ENCODE measurements around the gene ASXL3. TPM values are rescaled to one million over a fixed set of nuclear protein-coding genes. Genes with fewer than 3 reads are reported as not detected.

ASXL3 gene
- total and polyA plus RNA-seq, 9 of the 15 experiments (the other 6 are each of a cell fraction or from before 2014, with no cell fraction given): not detected

DNA sequence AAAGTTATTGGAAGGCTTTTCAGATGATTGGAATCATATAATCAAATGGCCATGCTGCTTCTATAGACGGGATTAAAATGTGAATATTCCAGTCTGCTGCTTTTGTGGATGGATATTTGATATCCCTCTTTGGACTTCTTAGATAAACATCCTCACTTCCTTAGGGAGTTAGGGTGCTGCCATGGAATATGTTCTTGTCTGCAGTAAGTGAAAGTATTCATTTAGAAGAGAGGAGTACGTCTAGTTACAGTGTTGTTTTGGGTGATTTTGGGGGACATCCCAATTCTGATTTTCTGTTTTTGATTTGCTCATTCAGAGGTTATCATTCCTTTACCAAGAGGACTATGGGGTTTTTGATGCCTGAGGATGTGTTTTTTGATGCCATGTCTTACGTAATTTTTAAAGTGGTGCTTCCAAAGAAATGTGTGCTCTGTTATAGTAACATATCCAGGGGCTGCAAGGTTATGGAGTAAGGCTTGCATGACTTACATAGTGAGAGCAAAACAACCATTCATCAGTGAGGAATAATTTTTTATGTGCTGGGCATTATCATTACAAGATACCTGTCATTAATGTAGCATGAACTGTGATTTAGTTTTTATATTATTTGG is 33.6 kb downstream of the ASXL3 start (continued):
- TF ChIP-seq, protein P1, sequence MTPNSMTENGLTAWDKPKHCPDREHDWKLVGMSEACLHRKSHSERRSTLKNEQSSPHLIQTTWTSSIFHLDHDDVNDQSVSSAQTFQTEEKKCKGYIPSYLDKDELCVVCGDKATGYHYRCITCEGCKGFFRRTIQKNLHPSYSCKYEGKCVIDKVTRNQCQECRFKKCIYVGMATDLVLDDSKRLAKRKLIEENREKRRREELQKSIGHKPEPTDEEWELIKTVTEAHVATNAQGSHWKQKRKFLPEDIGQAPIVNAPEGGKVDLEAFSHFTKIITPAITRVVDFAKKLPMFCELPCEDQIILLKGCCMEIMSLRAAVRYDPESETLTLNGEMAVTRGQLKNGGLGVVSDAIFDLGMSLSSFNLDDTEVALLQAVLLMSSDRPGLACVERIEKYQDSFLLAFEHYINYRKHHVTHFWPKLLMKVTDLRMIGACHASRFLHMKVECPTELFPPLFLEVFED (CRISPR knock-in tag; conservative IDR thresholded peaks at IDR 0.05): no peak
- no peak for TF ChIP-seq RBM39 (optimal IDR thresholded peaks at IDR 0.05; ENCODE audit: low read depth, low read length)
- TF ChIP-seq ZNF436 (CRISPR knock-in tag; IDR thresholded peaks at IDR 0.05): no peak
- TF ChIP-seq, protein P2, sequence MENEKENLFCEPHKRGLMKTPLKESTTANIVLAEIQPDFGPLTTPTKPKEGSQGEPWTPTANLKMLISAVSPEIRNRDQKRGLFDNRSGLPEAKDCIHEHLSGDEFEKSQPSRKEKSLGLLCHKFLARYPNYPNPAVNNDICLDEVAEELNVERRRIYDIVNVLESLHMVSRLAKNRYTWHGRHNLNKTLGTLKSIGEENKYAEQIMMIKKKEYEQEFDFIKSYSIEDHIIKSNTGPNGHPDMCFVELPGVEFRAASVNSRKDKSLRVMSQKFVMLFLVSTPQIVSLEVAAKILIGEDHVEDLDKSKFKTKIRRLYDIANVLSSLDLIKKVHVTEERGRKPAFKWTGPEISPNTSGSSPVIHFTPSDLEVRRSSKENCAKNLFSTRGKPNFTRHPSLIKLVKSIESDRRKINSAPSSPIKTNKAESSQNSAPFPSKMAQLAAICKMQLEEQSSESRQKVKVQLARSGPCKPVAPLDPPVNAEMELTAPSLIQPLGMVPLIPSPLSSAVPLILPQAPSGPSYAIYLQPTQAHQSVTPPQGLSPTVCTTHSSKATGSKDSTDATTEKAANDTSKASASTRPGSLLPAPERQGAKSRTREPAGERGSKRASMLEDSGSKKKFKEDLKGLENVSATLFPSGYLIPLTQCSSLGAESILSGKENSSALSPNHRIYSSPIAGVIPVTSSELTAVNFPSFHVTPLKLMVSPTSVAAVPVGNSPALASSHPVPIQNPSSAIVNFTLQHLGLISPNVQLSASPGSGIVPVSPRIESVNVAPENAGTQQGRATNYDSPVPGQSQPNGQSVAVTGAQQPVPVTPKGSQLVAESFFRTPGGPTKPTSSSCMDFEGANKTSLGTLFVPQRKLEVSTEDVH (IDR thresholded peaks at IDR 0.05; ENCODE audit: low read depth, partially characterized antibody): no peak
- TF ChIP-seq, protein P3, sequence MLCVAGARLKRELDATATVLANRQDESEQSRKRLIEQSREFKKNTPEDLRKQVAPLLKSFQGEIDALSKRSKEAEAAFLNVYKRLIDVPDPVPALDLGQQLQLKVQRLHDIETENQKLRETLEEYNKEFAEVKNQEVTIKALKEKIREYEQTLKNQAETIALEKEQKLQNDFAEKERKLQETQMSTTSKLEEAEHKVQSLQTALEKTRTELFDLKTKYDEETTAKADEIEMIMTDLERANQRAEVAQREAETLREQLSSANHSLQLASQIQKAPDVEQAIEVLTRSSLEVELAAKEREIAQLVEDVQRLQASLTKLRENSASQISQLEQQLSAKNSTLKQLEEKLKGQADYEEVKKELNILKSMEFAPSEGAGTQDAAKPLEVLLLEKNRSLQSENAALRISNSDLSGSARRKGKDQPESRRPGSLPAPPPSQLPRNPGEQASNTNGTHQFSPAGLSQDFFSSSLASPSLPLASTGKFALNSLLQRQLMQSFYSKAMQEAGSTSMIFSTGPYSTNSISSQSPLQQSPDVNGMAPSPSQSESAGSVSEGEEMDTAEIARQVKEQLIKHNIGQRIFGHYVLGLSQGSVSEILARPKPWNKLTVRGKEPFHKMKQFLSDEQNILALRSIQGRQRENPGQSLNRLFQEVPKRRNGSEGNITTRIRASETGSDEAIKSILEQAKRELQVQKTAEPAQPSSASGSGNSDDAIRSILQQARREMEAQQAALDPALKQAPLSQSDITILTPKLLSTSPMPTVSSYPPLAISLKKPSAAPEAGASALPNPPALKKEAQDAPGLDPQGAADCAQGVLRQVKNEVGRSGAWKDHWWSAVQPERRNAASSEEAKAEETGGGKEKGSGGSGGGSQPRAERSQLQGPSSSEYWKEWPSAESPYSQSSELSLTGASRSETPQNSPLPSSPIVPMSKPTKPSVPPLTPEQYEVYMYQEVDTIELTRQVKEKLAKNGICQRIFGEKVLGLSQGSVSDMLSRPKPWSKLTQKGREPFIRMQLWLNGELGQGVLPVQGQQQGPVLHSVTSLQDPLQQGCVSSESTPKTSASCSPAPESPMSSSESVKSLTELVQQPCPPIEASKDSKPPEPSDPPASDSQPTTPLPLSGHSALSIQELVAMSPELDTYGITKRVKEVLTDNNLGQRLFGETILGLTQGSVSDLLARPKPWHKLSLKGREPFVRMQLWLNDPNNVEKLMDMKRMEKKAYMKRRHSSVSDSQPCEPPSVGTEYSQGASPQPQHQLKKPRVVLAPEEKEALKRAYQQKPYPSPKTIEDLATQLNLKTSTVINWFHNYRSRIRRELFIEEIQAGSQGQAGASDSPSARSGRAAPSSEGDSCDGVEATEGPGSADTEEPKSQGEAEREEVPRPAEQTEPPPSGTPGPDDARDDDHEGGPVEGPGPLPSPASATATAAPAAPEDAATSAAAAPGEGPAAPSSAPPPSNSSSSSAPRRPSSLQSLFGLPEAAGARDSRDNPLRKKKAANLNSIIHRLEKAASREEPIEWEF (CRISPR knock-in tag; IDR thresholded peaks at IDR 0.05): no peak
- TF ChIP-seq ARID2 (IDR thresholded peaks at IDR 0.05): no peak
- TF ChIP-seq, protein P4, sequence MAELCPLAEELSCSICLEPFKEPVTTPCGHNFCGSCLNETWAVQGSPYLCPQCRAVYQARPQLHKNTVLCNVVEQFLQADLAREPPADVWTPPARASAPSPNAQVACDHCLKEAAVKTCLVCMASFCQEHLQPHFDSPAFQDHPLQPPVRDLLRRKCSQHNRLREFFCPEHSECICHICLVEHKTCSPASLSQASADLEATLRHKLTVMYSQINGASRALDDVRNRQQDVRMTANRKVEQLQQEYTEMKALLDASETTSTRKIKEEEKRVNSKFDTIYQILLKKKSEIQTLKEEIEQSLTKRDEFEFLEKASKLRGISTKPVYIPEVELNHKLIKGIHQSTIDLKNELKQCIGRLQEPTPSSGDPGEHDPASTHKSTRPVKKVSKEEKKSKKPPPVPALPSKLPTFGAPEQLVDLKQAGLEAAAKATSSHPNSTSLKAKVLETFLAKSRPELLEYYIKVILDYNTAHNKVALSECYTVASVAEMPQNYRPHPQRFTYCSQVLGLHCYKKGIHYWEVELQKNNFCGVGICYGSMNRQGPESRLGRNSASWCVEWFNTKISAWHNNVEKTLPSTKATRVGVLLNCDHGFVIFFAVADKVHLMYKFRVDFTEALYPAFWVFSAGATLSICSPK (IDR thresholded peaks at IDR 0.05; ENCODE audit: borderline replicate concordance): no peak

Measured in K562 (cell line).